Measurements from ENCODE around the gene HABP2.

Gene HABP2

GRCh38 chr10:113560071-113560470 lies 7.2 kb downstream of the HABP2 start:
- no peak for DNase-seq

- no peak for DNase-seq
These were observed 8.4 kb downstream of the HABP2 start for GRCh38 chr10:113561214-113561613.

- no peak for DNase-seq
These were observed 9.2 kb downstream of the HABP2 start for GRCh38 chr10:113562069-113562468.

- no peak for DNase-seq
These were observed 9.9 kb downstream of the HABP2 start for GRCh38 chr10:113562704-113563103.

GRCh38 chr10:113563306-113564088 lies 10.6 kb downstream of the HABP2 start:
- DNase-seq, result peak; percentile 86

- DNase-seq, result no peak
These were observed 12.5 kb downstream of the HABP2 start for GRCh38 chr10:113565364-113565763.

- DNase-seq, result no peak
These were observed 14.0 kb downstream of the HABP2 start for GRCh38 chr10:113566888-113567287.

GRCh38 chr10:113569576-113569975 lies 16.7 kb downstream of the HABP2 start:
- no peak for DNase-seq

GRCh38 chr10:113572520-113573290 lies 19.9 kb downstream of the HABP2 start:
- no peak for DNase-seq

- DNase-seq, result no peak
These were observed 20.5 kb downstream of the HABP2 start for GRCh38 chr10:113573368-113573767.

GRCh38 chr10:113576852-113577251 lies 24.0 kb downstream of the HABP2 start:
- no peak for DNase-seq

GRCh38 chr10:113578773-113579172 lies 25.9 kb downstream of the HABP2 start:
- no peak for DNase-seq

GRCh38 chr10:113581092-113581491 lies 28.2 kb downstream of the HABP2 start:
- no peak for DNase-seq

- no peak for DNase-seq
These were observed 30.7 kb downstream of the HABP2 start for GRCh38 chr10:113583571-113583970.

GRCh38 chr10:113585949-113586348 lies 33.1 kb downstream of the HABP2 start:
- no peak for DNase-seq

GRCh38 chr10:113589201-113589770 lies 36.4 kb downstream of the HABP2 start:
- DNase-seq, result no peak

GRCh38 chr10:113590581-113590980 lies 37.7 kb downstream of the HABP2 start:
- no peak for DNase-seq

GRCh38 chr10:113592380-113592779 lies 39.5 kb downstream of the HABP2 start:
- no peak for DNase-seq

- no peak for DNase-seq
These were observed 41.8 kb downstream of the HABP2 start for GRCh38 chr10:113594652-113595051.

- DNase-seq, result no peak
These were observed 47.7 kb downstream of the HABP2 start for GRCh38 chr10:113600569-113600968.

GRCh38 chr10:113603057-113603777 lies 50.4 kb downstream of the HABP2 start:
- no peak for DNase-seq

- DNase-seq, result no peak
These were observed 51.7 kb downstream of the HABP2 start for GRCh38 chr10:113604572-113604971.

GRCh38 chr10:113605268-113605978 lies 52.6 kb downstream of the HABP2 start:
- DNase-seq, result no peak

Data from stimulated activated CD8-positive, alpha-beta memory T cell treated with anti-CD3 and anti-CD28 coated beads, Interleukin-4, amount 100 ng/mL, for 48 hours (primary cell).